DMS53 (cell line): ENCODE results near the gene ABCD2.
"Not testable (repeated sequence)": the region's sequence is repeated elsewhere in the genome, so short reads cannot be mapped to it uniquely, and the experiment has no call there.

Experiments used
- DNase-seq: peaks from one replicate; lab custom pipeline; 2025; lab: John Stamatoyannopoulos, UW

The ABCD2 gene

DNA sequence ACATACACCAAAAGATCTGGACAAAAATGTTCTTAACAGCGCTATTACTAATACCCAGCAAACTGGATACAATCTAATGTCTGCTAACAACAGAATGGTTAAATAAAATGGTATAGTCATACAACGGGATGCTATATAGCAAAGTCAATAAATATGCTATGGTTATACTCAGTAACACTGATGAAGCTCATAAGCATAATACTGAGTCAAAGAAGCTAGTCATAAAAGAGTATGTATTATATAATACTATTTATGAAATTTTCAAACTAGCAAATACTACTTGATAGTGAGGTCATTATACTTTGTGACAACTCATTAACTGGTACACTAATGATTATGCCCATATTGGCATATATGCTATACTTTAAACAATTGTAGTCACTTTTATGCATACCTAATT lies 7.4 kb downstream of the ABCD2 start:
- DNase-seq: no peak

DNA sequence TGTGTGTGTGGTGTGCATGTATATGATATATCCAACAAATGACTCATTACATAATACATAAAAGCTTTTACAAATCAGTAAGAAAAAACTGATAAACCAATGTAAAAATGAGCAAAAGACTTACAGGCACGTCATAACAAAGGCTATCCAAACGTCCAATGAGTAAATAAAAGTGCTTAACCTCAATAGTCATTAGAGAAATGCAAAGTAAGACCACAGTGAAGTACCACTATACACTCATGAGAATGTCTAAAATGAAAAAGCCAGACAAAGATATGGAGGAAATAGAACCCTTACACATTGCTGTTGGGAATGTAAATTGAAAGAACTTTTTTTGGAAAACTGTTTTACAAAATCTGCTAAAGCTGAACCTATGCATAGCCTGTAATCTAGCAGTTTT lies 7.8 kb downstream of the ABCD2 start:
- no peak for DNase-seq

DNA sequence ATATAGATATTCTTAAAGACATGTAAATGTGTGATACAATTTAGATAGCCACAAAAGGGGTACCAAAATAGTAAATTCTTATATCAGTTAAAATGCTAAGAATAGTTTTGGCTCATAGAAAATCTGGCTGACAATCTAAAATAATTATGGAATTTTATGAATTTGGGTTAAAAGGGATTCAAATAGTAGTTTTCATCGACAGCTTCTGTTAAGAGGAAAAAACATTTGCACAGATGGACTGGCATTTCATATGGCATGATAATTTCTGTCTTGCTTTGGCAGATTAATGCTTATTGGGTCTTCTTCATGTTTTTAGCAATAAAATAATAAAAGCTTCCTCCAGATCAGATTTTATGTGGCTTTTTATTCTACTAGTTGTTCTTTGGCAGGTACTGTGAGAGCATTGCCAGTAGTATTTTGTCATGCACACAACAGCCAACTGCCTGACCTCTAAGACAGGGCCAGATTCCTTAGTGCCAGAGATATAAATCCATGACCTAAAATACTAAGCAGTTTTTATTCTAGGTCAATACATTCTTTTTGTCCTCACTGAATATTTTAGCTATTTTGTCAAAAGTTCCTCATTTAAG lies 9.1 kb downstream of the ABCD2 start:
- no peak for DNase-seq

DNA sequence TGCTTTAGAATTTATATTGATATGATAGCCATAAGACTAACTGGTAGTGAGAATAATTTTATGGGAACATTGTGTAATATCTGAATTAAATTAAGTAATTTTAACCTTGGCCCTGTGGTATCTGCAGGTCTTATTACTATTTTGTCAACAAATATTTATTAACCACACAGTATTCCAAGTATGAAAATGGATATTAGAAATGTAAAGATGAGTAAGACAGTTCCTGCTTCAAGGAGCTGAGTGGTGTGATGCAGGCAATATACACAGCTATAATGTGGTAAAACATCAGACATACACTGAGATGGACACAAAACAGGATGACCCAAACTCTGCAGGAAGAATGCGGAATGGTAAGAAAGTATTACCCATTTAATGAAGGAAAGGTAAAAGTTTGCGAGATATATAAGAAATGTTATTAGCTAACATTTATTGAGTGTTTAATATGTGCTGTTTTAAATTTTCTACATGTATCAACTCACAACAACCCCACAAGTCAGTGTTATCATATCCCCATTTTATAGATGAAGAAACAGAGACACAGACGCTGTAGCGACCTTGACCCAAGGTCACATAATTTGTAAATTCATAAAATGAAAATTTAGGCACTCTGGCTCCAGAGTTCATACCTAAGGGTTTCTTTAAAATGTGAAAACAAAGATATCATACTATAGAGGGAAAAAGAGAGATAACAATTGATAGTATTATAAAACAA lies 12.7 kb downstream of the ABCD2 start:
- DNase-seq: no peak

DNA sequence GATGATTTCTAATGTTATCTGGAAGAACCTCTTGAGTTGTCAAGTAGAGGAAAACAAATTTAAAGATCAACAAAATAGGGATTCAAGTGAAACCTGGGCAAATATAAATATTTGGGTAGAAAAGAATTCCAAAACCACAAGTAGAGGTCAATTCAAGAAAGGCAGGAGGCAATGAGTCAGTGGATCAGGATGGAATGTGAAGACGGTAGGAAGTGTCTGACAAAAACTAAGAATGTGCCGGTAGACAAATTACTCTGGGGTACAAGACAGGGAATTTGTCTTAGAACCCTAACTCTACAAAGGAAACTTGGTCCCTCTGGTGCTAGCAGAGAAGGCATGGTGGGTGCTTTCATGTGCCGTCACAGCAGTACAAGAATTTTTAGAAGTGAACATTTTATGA lies 13.6 kb downstream of the ABCD2 start:
- no peak for DNase-seq

DNA sequence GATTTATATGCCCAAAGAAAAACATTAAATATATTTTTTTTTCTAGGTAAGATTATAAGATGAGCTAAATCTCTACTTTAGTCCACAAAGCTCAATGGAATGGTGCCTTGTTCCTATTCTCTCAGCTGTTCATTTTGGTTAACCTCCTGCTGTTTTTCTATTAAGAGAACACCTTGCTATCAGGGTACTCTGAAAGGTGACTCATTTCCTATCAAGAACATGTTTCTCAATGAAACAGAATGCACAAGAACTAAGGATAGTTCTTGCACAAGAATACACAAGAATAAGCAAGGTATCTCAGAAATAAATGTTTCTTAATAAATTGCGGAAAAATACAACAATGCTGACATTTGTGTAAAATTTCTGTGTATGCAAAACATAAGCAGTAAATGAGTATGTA lies 14.1 kb downstream of the ABCD2 start:
- DNase-seq: peak; percentile 11

DNA sequence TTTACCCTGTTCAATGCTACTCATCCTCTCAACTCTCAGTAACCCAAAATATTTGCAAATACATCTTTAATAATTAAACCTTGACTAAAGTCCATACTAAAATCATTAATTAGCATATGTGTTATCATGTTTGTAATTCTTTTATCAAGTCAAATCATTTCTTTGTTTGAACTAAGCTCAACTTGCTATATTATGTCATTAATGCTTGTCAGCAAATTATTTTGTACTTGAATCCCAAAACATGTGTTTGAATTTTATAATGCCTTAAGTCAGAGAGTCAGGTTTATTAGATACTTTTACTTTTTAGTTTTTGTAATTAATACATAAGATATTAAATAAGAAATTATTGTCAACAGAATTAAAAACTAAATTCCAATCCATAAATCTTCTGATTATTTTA lies 16.5 kb downstream of the ABCD2 start:
- DNase-seq: no peak

DNA sequence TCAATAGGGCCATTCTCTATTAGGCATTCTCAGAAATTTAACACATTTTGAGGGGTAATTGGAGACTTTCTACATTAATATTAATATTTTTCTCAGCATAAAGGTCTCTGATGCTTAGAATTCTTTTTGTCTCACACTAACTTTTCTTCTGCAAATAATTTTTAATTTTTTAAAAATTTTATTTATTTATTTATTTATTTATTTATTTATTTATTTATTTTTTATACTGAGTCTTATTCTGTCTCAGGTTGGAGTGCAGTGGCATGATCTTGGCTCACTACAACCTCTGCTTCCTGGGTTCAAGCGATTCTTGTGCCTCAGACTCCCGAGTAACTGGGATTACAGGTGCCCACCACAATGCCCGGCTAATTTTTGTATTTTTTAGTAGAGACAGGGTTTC lies 17.7 kb downstream of the ABCD2 start:
- DNase-seq: not testable (repeated sequence)

DNA sequence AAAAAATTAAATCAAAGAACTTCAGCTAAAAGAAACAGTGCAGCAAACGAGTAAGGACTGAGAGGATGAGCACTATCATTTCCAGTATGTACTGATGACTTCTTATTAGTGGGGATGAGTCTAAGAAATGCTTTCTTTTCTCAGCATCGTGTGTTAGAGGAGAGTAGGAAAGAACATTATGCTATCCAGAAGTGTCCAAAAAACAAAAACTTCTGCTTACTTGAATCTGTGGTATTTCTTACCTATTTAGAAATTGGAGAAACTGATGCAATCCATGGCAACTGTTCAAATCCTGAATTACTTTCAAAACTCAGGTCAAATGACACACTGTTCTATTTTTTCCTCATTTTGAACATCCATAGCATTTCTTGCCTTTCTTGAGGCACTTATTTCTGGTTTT lies 23.7 kb downstream of the ABCD2 start:
- no peak for DNase-seq

DNA sequence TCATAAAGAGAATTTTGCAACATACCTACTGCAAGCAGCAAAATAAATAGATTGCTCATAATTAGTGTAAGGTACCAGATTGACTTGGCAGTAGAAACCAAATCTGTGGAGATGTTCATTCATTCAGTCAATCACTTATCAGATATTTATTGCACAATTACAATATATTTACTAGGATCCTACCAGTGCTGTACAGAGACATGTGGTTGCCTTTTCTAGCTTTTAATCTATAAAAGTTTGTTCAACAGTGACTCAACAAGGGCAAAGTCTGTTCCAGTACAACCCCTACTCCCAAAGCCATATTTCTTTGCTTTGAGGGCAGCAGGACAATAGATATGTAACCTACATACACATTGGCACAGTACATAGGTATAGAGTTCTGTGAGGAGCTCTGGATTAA lies 27.3 kb downstream of the ABCD2 start:
- DNase-seq: peak; percentile 37

DNA sequence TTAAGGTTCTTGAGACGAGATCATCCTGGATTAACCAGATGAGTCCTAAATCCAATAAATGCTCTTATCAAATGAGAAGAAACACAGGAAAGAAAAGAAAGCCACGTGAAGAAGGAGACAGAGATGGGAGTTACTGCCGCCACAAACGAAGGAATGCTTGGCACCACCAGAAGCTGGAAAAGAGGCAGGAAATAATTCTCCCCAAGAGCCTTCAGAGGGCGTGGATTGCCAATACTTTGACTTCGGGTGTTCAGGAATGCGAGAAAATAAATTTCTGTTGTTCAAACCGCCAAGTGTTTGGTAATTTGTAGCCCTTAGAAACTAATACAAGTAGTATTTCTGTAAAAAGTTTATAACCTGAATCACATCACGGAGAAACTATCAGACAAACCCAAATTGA lies 31.3 kb downstream of the ABCD2 start:
- DNase-seq: no peak

DNA sequence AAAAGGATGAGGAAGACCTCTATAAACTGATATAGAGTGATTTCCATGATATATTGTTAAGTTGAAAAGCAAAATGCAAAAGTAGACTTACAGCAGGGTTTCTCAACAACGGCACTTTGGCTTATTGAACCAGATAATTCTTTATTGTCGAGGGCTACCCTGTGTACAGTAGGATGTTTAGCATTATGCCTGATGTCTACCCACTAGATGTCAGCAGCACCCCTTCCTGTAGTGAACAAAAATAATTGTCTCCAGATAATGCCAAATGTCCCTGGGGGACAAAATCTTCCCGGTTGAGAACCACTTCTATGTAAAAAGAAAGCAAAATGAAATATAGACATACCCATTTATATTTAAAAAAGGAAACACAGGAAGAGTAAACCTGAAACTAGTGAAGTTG lies 32.4 kb downstream of the ABCD2 start:
- DNase-seq: peak; percentile 33

DNA sequence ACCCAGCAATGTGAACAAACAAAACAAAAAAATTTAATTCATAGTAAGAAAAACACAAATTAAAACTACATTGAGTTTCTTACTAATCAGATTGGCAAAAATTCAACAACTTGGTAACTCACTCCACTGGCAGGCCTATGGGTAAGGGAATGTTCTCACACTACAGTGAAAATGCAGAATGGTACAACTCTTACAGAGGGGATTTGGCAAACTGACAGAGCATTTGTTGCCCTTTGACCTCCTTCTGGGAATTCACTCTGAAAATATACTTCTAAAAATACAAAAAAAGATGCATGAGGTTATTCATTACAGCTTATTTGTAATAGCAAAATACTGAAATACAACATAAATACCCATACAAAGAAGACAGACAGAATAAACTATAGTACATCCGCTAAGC lies 32.8 kb downstream of the ABCD2 start:
- DNase-seq: no peak

DNA sequence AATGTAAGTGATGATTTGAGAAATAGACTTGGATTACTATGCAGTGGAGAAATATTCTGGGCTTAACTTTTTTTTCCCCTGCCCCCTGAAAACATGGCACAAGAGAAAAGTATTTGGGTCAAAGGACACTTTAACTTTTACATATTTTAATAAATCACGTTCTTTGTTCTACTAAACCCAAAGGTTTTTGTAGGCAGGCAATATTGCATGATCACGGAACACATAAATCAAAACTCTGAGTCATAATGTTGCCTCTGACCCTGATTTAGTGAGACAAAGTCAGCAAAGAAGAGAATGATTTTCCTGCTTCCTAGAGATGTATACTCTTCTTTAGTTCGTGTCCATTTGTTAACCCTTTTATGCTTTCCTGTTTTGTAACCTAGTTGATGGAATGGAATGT lies 38.0 kb downstream of the ABCD2 start:
- peak; percentile 16 for DNase-seq

DNA sequence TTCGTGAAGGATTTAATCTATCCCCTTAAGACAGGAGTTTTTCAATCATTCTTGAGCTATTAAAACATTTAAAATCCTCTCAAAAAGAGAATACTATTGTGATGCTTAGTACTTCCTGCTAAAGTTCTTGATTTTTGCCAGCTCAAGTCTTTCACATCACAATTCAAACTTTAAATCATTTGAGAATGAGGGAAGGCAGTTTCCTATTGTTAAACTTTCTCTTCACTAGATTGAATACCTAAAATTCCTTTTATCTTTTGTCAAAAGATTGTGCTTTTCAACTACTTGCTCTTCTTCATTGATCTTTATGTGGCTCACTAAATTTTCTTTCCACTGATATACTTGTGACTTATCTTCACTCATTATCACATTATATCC lies 44.1 kb downstream of the ABCD2 start:
- DNase-seq: no peak

DNA sequence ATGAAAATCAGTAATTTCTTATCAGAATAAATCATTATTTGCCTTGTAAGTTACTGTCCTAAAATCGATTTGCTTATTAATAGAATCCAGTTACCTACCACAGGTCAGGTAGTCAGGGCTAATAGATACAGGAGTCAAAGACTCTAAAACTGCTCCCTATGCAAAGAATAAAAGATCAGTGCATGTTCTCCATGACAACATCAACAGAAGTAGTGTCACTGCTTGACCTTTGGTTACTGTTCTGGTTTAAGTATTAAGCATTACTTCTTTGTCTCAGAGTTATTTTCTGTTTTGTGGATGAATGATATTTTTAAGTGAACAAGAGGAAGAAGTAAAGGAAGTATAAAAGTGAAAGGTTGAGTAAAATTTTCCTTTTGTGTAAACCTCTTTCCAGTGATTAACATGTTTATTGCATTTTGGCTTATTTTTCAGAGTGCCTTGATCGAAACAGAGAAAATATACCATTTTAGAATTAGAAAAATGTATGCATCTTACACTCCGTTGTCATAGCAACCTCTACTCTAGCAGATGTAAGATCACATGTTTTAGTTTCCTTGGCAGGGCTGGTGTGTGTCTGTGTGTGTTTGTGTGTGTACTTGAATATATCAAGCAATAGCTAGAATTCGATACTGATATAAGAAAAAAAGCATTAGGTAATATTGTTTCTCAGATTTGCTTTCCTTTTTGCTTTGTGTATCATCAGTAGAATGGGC lies 44.7 kb downstream of the ABCD2 start:
- peak; percentile 54 for DNase-seq

DNA sequence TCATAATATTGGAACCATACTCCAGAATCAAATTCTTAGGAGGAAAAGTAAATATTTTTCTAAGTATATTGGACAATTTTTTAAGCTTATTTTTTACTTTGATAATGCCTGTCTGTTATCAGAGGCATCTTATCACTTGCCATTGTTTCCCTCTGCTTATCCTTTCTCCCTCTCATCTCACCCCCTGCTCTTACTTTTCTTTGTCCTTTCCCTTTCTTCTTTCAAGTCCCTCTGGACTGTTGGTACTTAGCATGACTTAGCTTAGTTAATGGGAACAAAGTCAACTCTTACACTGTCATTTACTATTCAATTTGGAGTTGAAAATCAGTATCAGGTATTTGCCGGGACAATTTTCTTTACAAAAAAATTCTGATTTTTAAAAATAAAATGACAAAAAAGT lies 45.2 kb downstream of the ABCD2 start:
- no peak for DNase-seq

DNA sequence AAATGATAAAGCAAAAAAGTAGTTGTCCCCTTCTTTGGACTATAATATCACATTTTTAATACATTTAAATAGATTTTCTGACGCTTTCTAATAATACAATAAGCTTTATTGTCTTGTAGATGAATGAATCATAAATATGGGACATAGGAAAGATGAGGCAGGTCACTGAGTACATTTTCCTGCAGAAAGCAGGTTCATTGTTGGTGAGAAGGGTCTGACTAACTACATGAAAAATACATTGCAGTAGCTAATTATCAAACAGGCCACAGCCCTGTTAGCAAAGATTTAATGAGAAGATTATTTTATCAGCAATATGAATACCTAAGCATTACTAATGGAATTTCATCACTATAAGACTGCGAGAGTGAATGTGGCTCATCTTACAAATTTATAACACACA lies 45.6 kb downstream of the ABCD2 start:
- DNase-seq: no peak

DNA sequence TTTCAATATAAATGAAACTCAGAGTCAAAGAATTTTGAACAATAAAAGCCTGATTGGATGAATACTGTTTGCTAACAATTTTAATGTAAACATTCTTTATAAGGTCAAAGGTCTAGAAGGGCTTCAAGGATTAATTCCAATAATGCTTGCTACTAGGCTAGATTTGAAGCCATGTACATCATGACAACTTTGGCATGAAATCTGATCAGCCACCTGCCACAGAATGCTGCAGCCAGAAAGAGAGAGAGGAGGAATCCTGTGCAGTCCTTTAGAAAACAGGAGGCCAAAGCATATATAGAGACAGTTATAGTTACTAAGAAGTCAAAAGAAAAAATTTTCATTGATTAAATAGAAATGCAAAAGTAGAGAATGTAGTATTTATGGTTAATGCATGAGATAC lies 47.1 kb downstream of the ABCD2 start:
- DNase-seq: peak; percentile 51

DNA sequence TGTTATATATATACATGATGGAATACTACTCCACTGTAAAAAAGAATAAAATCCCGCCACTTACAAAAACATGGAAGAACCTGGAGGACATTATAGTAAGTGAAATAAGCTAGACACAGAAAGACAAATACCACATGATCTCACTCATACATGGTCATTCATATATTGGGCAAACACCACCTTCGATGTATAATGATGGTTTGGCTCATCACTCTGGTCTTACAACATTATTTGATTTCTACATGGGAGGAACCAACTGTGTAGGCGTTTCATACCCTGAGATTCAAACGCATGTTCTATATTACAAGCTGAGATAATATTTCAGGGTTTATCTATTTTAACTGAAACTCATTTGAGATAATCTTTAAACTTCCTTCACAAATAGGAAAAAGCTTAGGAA lies 48.3 kb downstream of the ABCD2 start:
- no peak for DNase-seq

DNA sequence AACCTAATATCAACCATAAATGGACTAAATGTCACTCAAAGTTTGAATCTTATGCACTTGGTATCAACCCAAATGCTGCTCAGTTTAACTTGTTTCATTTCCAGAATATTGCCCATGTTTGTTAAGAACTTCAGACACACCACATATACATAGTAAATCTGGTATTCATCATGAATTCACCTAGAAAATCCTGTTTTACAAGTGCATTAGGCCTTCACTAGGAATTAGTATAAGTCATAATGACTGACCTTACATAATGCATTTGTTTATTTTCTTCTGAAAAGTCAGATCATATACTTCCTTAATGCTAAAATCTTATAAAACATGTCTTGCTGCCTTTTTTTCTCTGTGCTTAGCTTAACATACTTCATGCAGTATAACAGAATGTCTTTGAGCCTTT lies 66.1 kb downstream of the ABCD2 start:
- DNase-seq: peak; percentile 33

DNA sequence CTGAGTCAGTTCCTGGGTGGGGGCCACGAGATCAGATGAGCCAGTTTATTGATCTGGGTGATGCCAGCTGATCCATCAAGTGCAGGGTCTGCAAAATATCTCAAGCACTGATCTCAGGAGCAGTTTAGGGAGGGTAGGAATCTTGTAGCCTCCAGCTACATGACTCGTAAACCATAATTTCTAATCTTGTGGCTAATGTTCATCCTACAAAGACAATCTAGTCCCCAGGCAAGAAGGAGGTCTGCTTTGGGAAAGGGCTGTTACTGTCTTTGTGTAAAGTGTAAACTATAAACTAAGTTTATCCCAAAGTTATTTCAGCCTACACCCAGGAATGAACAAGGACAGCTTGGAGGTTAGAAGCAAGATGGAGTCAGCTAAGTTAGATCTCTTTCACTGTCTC lies 75.4 kb downstream of the ABCD2 start:
- not testable (repeated sequence) for DNase-seq

DNA sequence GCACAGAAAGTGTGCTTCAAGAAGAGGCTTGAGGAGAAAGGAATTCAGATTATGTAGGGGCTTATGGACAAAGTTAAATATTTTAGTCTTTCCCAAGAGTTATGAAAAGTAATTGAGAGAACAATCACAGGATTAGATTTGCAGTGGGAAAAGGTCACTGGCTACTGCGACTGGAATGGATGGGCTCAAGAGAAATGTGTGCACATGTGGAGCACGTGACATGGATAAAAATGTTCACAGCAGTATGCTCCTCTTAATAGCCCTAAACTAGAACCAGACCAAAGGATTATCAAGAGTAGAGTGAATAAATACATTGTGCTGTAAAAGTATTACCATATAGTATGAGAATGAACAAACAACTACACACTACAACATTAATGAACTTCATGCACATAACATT lies 78.1 kb downstream of the ABCD2 start:
- DNase-seq: no peak

DNA sequence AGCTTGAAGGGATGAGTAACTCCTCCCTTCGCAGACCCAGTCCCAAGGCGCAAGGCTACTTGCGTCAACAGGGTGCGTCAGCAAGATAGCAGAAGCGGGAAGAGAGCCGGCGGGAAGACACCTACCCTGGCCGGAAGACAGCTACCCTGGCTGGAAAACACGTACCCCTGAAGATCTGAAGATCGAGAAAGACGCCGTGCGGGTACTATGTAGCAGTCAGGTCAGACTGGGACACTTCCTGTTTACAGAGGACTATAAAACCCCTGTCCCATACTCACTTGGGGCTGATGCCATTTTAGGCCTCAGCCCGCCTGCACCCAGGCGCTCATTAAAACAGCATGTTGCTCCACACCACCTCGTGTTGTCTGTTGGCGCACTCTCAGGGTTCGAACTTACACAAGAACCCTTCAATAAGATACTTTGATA lies 80.9 kb downstream of the ABCD2 start:
- no peak for DNase-seq
